HCT116 (cell line): Measurements from ENCODE around the gene BRINP3. TPM values are rescaled to one million over a fixed set of nuclear protein-coding genes. Genes with fewer than 3 reads are reported as not detected.

Experiments used
- ATAC-seq: fragments of 200-7000 bp; cut with Tn5 transposase; 2 replicates; pipeline ENCODE4 v1.9.1; 2020; ENCODE audit warnings: mild to moderate bottlenecking, moderate library complexity
- BruUV-seq: library from RNA; stranded (reverse); fragments of 400-500 nt; replicated peaks from 2 replicates; lab custom pipeline; 2021; lab: Mats Ljungman, UMichigan
- CTCF ChIA-PET: fragments of 300-600 bp; sonication (Branson Sonifier 250); formaldehyde crosslinking; loops from one replicate; lab custom pipeline; 2021; ENCODE audit warnings: antibody characterized with exemption; lab: Charles Lee
- POLR2A ChIA-PET: fragments of 300-600, 350-600 bp; sonication (Branson Sonifier 250); formaldehyde crosslinking; loops from one replicate; lab custom pipeline; 2021; ENCODE audit warnings: antibody characterized with exemption; lab: Charles Lee
- RAD21 ChIA-PET, 2 experiments: fragments of 300-600 bp; sonication (Branson Sonifier 250); formaldehyde crosslinking; loops; one replicate each; lab custom pipeline; 2023; ENCODE audit warnings: low total read pairs in 2 of 2; ENCODE audit not compliant: uncharacterized antibody in 2 of 2, unreplicated experiment in 2 of 2, low non-redundant PET in 1 of 2; lab: Charles Lee
- DNase-seq: peaks from one replicate; pipeline ENCODE4 v3.0.0-alpha.2; 2010; ENCODE audit warnings: low read depth, low spot score
- H2AFZ ChIP-seq: fragments of 200-600 bp; shearing (Covaris generic), sonication (generic); 2 replicates; pipeline ENCODE4 v1.6.1; 2017; ENCODE audit warnings: low read depth, mixed run types, mixed read lengths, antibody characterized with exemption, low read length; ENCODE audit not compliant: poor library complexity, severe bottlenecking
- H3K27ac ChIP-seq: 2 replicates; pipeline ENCODE4 v1.5.1; 2012; ENCODE audit warnings: low read depth, low read length
- H3K27me3 ChIP-seq: fragments of 200-600 bp; sonication (generic); 2 replicates; pipeline ENCODE4 v1.6.1; 2016; ENCODE audit warnings: mixed run types, low read length, mixed read lengths; ENCODE audit not compliant: insufficient read depth
- H3K36me3 ChIP-seq, 2 experiments: fragments of 200-500 bp in 1 of 2; fragments of 200-600 bp in 1 of 2; sonication (Bioruptor generic) in 1 of 2; sonication (generic) in 1 of 2; 2 replicates each; pipeline versions ENCODE4 v1.5.1 to v1.6.1; 2014 to 2016; ENCODE audit warnings: low read length in 2 of 2, inconsistent platforms in 1 of 2, mixed read lengths in 1 of 2, mixed run types in 1 of 2; ENCODE audit not compliant: insufficient read depth in 2 of 2, control insufficient read depth in 1 of 2
- H3K4me1 ChIP-seq, 2 experiments: fragments of 200-600 bp in 1 of 2; sonication (generic) in 1 of 2; 2 replicates each; pipeline versions ENCODE4 v1.5.1 to v1.6.1; 2012 to 2017; ENCODE audit warnings: low read length in 2 of 2, inconsistent platforms in 1 of 2, mild to moderate bottlenecking in 1 of 2, mixed read lengths in 1 of 2, mixed run types in 1 of 2, moderate library complexity in 1 of 2; ENCODE audit not compliant: insufficient read depth in 2 of 2, control insufficient read depth in 1 of 2
- H3K4me2 ChIP-seq: fragments of 200-600 bp; sonication (generic); 2 replicates; pipeline ENCODE4 v1.6.1; 2017; ENCODE audit warnings: mixed run types, low read length, mixed read lengths
- H3K4me3 ChIP-seq, 2 experiments: fragments of 200-600 bp in 1 of 2; sonication (generic) in 1 of 2; replicated peaks in 1 of 2; 2 replicates each; pipeline ENCODE4 v1.5.1; 2011 to 2016; ENCODE audit warnings: low read length in 2 of 2, control low read depth in 1 of 2, low read depth in 1 of 2, mild to moderate bottlenecking in 1 of 2, mixed read lengths in 1 of 2, mixed run types in 1 of 2
- H3K79me2 ChIP-seq: fragments of 200-600 bp; sonication (generic); 2 replicates; pipeline ENCODE4 v1.6.1; 2017; ENCODE audit warnings: mild to moderate bottlenecking, mixed run types, low read length, moderate library complexity, mixed read lengths; ENCODE audit not compliant: insufficient read depth
- H3K9ac ChIP-seq: fragments of 200-600 bp; sonication (generic); 2 replicates; pipeline ENCODE4 v1.6.1; 2016; ENCODE audit warnings: low read length, mixed read lengths
- H3K9me2 ChIP-seq: fragments of 200-600 bp; sonication (generic), shearing (Covaris generic); 2 replicates; pipeline ENCODE4 v1.6.1; 2017; ENCODE audit warnings: mixed run types, mild to moderate bottlenecking, moderate library complexity; ENCODE audit not compliant: insufficient read depth
- H3K9me3 ChIP-seq, 2 experiments: fragments of 200-500 bp in 1 of 2; fragments of 200-600 bp in 1 of 2; sonication (Bioruptor generic) in 1 of 2; sonication (generic) in 1 of 2; 2 replicates each; pipeline ENCODE4 v1.6.1; 2014 to 2017; ENCODE audit warnings: low read length in 2 of 2, mixed read lengths in 2 of 2, inconsistent platforms in 1 of 2, low read depth in 1 of 2, mild to moderate bottlenecking in 1 of 2, mixed run types in 1 of 2, moderate library complexity in 1 of 2; ENCODE audit not compliant: control insufficient read depth in 1 of 2, insufficient read depth in 1 of 2
- H4K20me1 ChIP-seq: fragments of 200-600 bp; sonication (generic), shearing (Covaris generic); 2 replicates; pipeline ENCODE4 v1.6.1; 2017; ENCODE audit warnings: mixed run types, mild to moderate bottlenecking, moderate library complexity; ENCODE audit not compliant: insufficient read depth
- ATF3 ChIP-seq: IDR thresholded peaks from 2 replicates; pipeline ENCODE4 v1.6.1; 2012
- CBX3 ChIP-seq: IDR thresholded peaks from 2 replicates; pipeline ENCODE4 v1.6.1; 2012; ENCODE audit warnings: low read depth
- CEBPB ChIP-seq: IDR thresholded peaks from 2 replicates; pipeline ENCODE4 v1.6.1; 2012; ENCODE audit warnings: low read depth
- ELF1 ChIP-seq: IDR thresholded peaks from 2 replicates; pipeline ENCODE4 v1.6.1; 2012; ENCODE audit warnings: low read depth, borderline replicate concordance
- EZH2 ChIP-seq: fragments of 200-600 bp; sonication (generic); IDR thresholded peaks from 2 replicates; pipeline ENCODE4 v1.6.1; 2017; ENCODE audit warnings: antibody characterized with exemption, mixed run types
- EZH2phosphoT487 ChIP-seq: fragments of 200-600 bp; IDR thresholded peaks from 2 replicates; pipeline ENCODE4 v1.6.1; 2018; ENCODE audit warnings: antibody characterized with exemption, borderline replicate concordance
- FOSL1 ChIP-seq: IDR thresholded peaks from 2 replicates; pipeline ENCODE4 v1.6.1; 2012; ENCODE audit warnings: low read depth
- JUND ChIP-seq: IDR thresholded peaks from 2 replicates; pipeline ENCODE4 v1.6.1; 2012
- MAX ChIP-seq: IDR thresholded peaks from 2 replicates; pipeline ENCODE4 v1.6.1; 2012
- POLR2A ChIP-seq: IDR thresholded peaks from 2 replicates; pipeline ENCODE4 v1.7.0; 2011; ENCODE audit warnings: borderline replicate concordance; ENCODE audit not compliant: insufficient read depth, insufficient read length; ENCODE audit errors: extremely low read depth
- SIN3A ChIP-seq: IDR thresholded peaks from 2 replicates; pipeline ENCODE4 v1.6.1; 2012; ENCODE audit warnings: low read depth
- SP1 ChIP-seq: IDR thresholded peaks from 2 replicates; pipeline ENCODE4 v1.6.1; 2012; ENCODE audit warnings: low read depth
- SRF ChIP-seq: IDR thresholded peaks from 2 replicates; pipeline ENCODE4 v1.6.1; 2012; ENCODE audit warnings: low read depth
- TCF7L2 ChIP-seq: IDR thresholded peaks from 2 replicates; pipeline ENCODE4 v1.7.0; 2011; ENCODE audit warnings: borderline replicate concordance, inconsistent platforms; ENCODE audit not compliant: insufficient read depth, insufficient read length; ENCODE audit errors: extremely low read depth
- ZBTB33 ChIP-seq: IDR thresholded peaks from 2 replicates; pipeline ENCODE4 v1.6.1; 2011; ENCODE audit warnings: mild to moderate bottlenecking, low read length, moderate library complexity; ENCODE audit not compliant: insufficient replicate concordance; ENCODE audit errors: extremely low read depth
- intact Hi-C: fragments of 100-400 bp; cut with micrococcal nuclease; formaldehyde crosslinking; loops from 2 replicates; pipeline ENCODE4 v1.10.0; 2022
- total RNA-seq: library from RNA; stranded (reverse); gene quantifications from one replicate; pipeline ENCODE4 v1.2.1, GENCODE V29; 2021; ENCODE audit not compliant: unreplicated experiment

Gene BRINP3
- total RNA-seq, 1 experiment from 2014 or later, result not detected

- Histone ChIP-seq H3K9me2 (no peaks in the 10 kb centered on the region), H3K27me3 (no peaks in the 10 kb centered on the region), H3K4me1 (no peaks in the 10 kb centered on the region), H3K4me3 (no peak overlapping the region), H3K9ac (no peak overlapping the region), H2AFZ (no peak overlapping the region), H4K20me1 (no peaks in the 10 kb centered on the region), H3K27ac (no peak overlapping the region), H3K4me2 (no peak overlapping the region), H3K9me3 (no peaks in the 10 kb centered on the region), H3K79me2 (no peaks in the 10 kb centered on the region), H3K36me3 (no peaks in the 10 kb centered on the region)
- no peak for TF ChIP-seq SP1
- no peak for TF ChIP-seq ATF3
- TF ChIP-seq MAX, result no peak
- TF ChIP-seq EZH2, result no peak
- no peak for TF ChIP-seq TCF7L2
- TF ChIP-seq POLR2A, result no peak
- no peak for TF ChIP-seq EZH2phosphoT487
- no peak for TF ChIP-seq JUND
- TF ChIP-seq CEBPB, result no peak
- TF ChIP-seq SRF, result no peak
- TF ChIP-seq FOSL1, result no peak
- TF ChIP-seq ELF1, result no peak
- no peak for TF ChIP-seq SIN3A
- no peak for TF ChIP-seq CBX3
- TF ChIP-seq ZBTB33, result no peak
- CTCF ChIA-PET, result no interaction called here
- RAD21 ChIA-PET, result no interaction called here
- intact Hi-C loops, result no loop called here
- DNase-seq (no peak), ATAC-seq (no peak)
- POLR2A ChIA-PET, result no interaction called here
- BruUV-seq, result no TSS peak
Observed at GRCh38 chr1:190296453-190296852, 181.2 kb downstream of the BRINP3 start.
